Measurements from ENCODE around the gene WBP1. TPM values are rescaled to one million over a fixed set of nuclear protein-coding genes. Genes with fewer than 3 reads are reported as not detected.
A peak's percentile ranks its signal among the peaks of the same experiment; 100 is the strongest.
"Not testable (repeated sequence)": the region's sequence is repeated elsewhere in the genome, so short reads cannot be mapped to it uniquely, and the experiment has no call there.

The WBP1 gene
- total RNA-seq: 121 TPM

GRCh38 chr2:74458132-74458937 is at the start of gene WBP1:
WBP1 (plus strand) TSS chr2:74458438; CDS start chr2:74458603, 165 bp downstream.
- peak in 2 of 3 donors; percentile 100 for DNase-seq (ENCODE audit: low read depth in 2 of 3, low spot score in 2 of 3)

- DNase-seq (ENCODE audit: low read depth in 2 of 3, low spot score in 2 of 3): no peak
Measured at GRCh38 chr2:74413001-74413698, 45.1 kb upstream of the WBP1 start.

DNA sequence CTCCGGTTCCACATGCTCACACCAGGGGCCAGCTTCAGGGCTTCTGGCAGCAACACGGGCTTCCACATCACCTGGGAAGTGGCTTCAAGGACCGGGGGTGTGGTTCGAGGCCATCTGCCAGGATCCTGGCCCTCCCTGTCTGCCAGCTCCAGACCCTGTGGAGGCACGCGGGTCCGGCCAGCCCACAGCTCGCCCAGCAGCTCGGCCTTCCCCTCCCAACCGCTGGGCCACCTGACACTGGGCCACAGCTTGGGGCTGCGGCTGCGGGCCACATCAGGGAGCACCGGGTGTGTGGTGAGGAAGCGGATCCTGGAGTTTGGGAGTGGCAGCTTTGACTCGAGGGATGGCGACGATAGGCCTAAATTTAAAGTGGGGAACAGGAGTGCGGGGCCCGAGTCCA is 43.8 kb upstream of the WBP1 start:
- DNase-seq (ENCODE audit: low read depth in 2 of 3, low spot score in 2 of 3): no peak

DNA sequence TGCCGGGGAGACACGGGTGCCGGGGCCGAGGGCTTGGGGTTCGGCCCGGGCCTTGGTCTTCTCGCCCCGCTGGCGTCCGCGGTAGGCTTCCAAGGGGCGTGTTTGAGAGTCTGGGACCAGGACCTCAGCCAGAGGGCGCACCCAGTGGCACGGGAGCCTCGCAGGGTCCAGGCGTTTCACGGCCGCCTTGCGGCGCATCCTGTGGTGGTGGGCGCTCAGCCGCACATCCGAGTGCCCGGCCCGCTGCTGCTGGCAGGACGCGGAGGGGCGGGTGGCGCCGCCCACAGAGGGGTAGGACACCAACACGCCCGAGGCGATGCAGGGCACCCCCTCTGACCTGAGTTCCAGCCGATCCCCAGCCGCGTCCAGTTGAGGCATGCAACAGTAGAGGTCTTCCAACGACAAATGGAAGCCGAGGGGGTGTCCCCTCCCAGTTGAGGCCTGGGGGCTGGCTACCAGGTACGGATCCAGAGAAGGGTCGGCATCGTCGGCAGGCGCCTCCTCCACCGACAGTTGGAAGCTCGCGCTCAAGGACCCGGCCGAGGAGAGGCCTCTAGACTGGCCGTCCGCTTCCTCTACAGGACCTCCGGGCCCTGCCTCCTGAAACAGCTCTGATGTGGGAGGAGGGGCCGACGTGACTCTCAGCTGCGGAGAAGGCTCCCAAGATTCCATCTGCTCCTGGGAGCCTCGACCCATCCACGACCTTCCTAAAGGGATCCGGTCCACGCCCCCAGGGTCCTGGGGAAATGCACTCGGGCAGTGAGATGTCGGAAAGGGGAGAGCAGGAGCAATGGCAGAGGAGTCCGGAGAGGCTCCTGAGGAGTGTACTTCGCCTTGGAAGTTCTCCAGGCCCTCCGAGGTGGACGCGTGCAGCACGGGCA is 43.1 kb upstream of the WBP1 start:
- peak in 2 of 3 donors; percentile 37 to 56 for DNase-seq (ENCODE audit: low read depth in 2 of 3, low spot score in 2 of 3)

- no peak for DNase-seq (ENCODE audit: low read depth in 2 of 3, low spot score in 2 of 3)
Measured at GRCh38 chr2:74415762-74416395, 42.4 kb upstream of the WBP1 start.

GRCh38 chr2:74416778-74417177 is 41.5 kb upstream of the WBP1 start:
- DNase-seq (ENCODE audit: low read depth in 2 of 3, low spot score in 2 of 3): no peak

DNA sequence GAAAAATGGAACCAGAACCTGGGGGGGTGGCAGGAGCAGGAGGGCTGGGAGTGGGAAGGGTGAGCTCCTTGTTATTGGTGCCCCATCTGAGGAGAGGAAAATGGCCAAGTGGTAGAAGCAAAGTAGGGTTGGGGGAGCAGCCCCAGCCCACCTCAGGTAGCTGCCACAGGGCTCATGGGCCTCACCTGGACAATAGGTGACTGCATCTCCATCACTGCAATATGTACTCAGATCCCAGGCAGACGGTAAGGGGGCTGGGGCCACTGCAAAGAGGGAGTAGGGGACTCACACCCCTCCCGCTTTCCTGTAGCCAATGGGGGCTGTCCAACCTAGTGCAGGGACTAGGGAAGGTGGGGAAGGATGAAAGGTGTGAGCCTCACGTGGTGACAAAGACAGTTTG is 41.0 kb upstream of the WBP1 start:
- DNase-seq (ENCODE audit: low read depth in 2 of 3, low spot score in 2 of 3): no peak

DNA sequence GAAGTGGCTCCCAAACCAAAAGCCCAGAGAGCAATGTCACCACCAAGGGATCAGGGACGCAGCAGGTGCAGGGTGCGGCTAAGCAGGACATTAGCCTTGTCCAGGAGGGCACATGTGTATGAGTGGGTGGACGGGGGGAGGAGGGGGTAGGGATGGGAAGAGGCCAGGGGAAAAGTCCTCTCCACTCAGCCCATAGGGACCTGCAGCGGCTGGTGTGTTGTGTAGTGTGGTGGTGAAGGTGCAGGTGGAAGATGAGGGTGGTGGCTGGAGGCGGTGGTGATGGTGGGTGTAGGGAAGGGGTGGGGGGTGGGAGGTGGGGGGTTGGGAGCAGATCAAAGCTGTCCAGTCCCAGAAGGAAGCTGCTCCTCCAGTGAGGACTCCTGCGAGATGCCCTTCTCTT is 40.5 kb upstream of the WBP1 start:
- DNase-seq (ENCODE audit: low read depth in 2 of 3, low spot score in 2 of 3): no peak

DNA sequence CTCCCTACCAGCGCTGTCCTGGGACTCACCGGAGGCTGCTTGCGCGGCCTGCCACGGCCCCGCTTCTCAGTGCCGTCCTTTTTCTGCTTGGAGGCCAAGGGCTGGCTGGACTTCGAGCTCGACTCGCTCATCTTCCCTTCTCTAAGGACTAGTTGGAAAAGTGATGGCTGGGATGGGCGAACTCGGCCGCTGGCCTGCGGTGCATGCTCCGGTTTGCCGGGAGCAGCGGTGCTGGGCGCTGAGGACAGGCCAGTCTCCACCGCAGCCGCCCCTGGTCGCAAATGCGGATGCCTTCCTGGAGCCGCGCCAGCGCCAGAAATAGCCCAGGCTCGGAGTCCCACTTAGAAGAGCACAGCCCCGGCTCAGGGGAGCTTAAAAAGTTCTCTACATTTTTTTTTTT is 39.9 kb upstream of the WBP1 start:
- DNase-seq (ENCODE audit: low read depth in 2 of 3, low spot score in 2 of 3): no peak

DNA sequence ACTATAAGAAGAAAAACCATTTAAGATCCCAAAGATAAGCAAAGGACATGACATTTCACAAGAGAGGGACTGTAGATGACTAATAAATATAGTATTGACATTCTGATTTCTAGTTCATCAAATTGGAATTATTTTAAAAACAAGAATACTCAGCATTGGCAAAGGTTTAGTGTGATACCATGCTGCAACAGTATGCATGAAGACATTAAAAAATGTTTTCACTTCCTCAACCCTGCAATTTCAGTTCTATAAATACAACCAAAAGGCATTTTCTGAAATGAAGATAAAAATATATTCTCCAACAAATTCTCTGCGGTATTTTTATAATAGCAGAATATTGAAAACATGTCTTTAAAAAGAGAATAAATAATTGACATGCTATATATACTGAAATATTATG is 38.9 kb upstream of the WBP1 start:
- DNase-seq (ENCODE audit: low read depth in 2 of 3, low spot score in 2 of 3): no peak

- DNase-seq (ENCODE audit: low read depth in 2 of 3, low spot score in 2 of 3): no peak
Measured at GRCh38 chr2:74420006-74420405, 38.2 kb upstream of the WBP1 start.

- not testable (repeated sequence) for DNase-seq (ENCODE audit: low read depth in 2 of 3, low spot score in 2 of 3)
Measured at GRCh38 chr2:74420443-74421103, 37.7 kb upstream of the WBP1 start.

GRCh38 chr2:74421221-74421870 is 36.9 kb upstream of the WBP1 start, which contains the start of the genes C2orf81 and WDR54:
C2orf81 (minus strand) TSS chr2:74421619; CDS start chr2:74421560, 59 bp downstream.
WDR54 (plus strand) TSS chr2:74421730; CDS start chr2:74422154, 424 bp downstream.
- peak; percentile 90 to 93 (median 91) for DNase-seq (ENCODE audit: low read depth in 2 of 3, low spot score in 2 of 3)

GRCh38 chr2:74423231-74424095 is 34.8 kb upstream of the WBP1 start:
- no peak for DNase-seq (ENCODE audit: low read depth in 2 of 3, low spot score in 2 of 3)

GRCh38 chr2:74424139-74424992 is 33.9 kb upstream of the WBP1 start:
- DNase-seq (ENCODE audit: low read depth in 2 of 3, low spot score in 2 of 3): no peak

- no peak for DNase-seq (ENCODE audit: low read depth in 2 of 3, low spot score in 2 of 3)
Measured at GRCh38 chr2:74424995-74425406, 33.2 kb upstream of the WBP1 start.

DNA sequence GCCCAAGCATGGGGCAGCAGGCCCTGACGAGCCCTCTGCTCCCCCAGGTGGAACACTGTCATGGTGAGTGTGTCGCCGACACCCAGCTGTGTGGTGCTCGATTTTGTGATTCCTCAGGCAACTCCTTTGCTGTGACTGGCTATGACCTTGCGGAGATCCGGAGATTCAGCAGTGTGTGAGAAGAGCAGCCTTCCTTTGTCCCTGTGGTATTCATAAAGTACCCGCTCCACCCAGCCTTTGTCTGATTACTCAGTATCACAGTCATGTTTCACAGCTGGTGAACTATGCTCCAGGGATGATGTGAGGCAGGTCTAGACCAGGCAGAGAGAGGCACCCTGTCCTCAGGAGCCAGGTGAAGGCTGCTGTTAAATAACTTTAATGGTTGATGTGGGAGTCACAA is 32.7 kb upstream of the WBP1 start:
- no peak for DNase-seq (ENCODE audit: low read depth in 2 of 3, low spot score in 2 of 3)
